ENCODE data around the gene USP6.
"Not testable (repeated sequence)": the region's sequence is repeated elsewhere in the genome, so short reads cannot be mapped to it uniquely, and the experiment has no call there.

The USP6 gene

GRCh38 chr17:5115673-5116651 is at the start of gene USP6:
TSS of gene USP6 (plus strand) at chr17:5116032. CDS start at chr17:5130368, 14,336 bp downstream.
- DNase-seq, result no peak

GRCh38 chr17:5068236-5068635 is 47.6 kb upstream of the USP6 start:
- DNase-seq, result no peak

- no peak for DNase-seq
These were observed 46.1 kb upstream of the USP6 start for GRCh38 chr17:5069724-5070123.

GRCh38 chr17:5075472-5075871 is 40.4 kb upstream of the USP6 start:
- DNase-seq, result not testable (repeated sequence)

- not testable (repeated sequence) for DNase-seq
These were observed 38.6 kb upstream of the USP6 start for GRCh38 chr17:5077275-5077674.

GRCh38 chr17:5077781-5078105 is 38.1 kb upstream of the USP6 start:
- DNase-seq, result no peak

GRCh38 chr17:5078106-5079028 is 37.5 kb upstream of the USP6 start, which contains the start of gene ZFP3:
TSS of gene ZFP3 (plus strand) at chr17:5078467. CDS start at chr17:5091505, 13,038 bp downstream.
- DNase-seq, result no peak

- DNase-seq, result no peak
These were observed 35.2 kb upstream of the USP6 start for GRCh38 chr17:5080591-5080990.

GRCh38 chr17:5092218-5093010 is 23.4 kb upstream of the USP6 start:
- no peak for DNase-seq

GRCh38 chr17:5096731-5097100 is 19.1 kb upstream of the USP6 start:
- DNase-seq, result no peak

- DNase-seq, result no peak
These were observed 18.6 kb upstream of the USP6 start for GRCh38 chr17:5097101-5097834.

- DNase-seq, result no peak
These were observed 16.6 kb upstream of the USP6 start for GRCh38 chr17:5099271-5099670.

- no peak for DNase-seq
These were observed 15.0 kb upstream of the USP6 start for GRCh38 chr17:5100832-5101231.

- no peak for DNase-seq
These were observed 5.0 kb upstream of the USP6 start for GRCh38 chr17:5110816-5111215.

- DNase-seq, result peak; percentile 93
These were observed 4.2 kb upstream of the USP6 start, which contains the start of gene ZNF232 for GRCh38 chr17:5111402-5112204. TSS of gene ZNF232 (minus strand) at chr17:5111878. CDS start at chr17:5111822, 56 bp downstream.

- no peak for DNase-seq
These were observed 2.4 kb downstream of the USP6 start for GRCh38 chr17:5118219-5118618.

GRCh38 chr17:5120036-5120435 is 4.2 kb downstream of the USP6 start:
- DNase-seq, result no peak

GRCh38 chr17:5120436-5121185 is 4.8 kb downstream of the USP6 start:
- not testable (repeated sequence) for DNase-seq

- DNase-seq, result no peak
These were observed 5.5 kb downstream of the USP6 start for GRCh38 chr17:5121186-5121841.

- not testable (repeated sequence) for DNase-seq
These were observed 6.2 kb downstream of the USP6 start for GRCh38 chr17:5122056-5122455.
